22Rv1 (cell line): ENCODE data around the gene DTNA.

Experiments used
- ZFX ChIP-seq: fragments of 450-650 bp; IDR thresholded peaks from 2 replicates; pipeline ENCODE4 v1.6.1; 2017; ENCODE audit warnings: antibody characterized with exemption, borderline replicate concordance
- TF ChIP-seq, protein P1 (sequence below): fragments of 450-650 bp; IDR thresholded peaks from 2 replicates; pipeline ENCODE4 v1.5.1; 2017; ENCODE audit warnings: mild to moderate bottlenecking

- TF ChIP-seq, protein P1, sequence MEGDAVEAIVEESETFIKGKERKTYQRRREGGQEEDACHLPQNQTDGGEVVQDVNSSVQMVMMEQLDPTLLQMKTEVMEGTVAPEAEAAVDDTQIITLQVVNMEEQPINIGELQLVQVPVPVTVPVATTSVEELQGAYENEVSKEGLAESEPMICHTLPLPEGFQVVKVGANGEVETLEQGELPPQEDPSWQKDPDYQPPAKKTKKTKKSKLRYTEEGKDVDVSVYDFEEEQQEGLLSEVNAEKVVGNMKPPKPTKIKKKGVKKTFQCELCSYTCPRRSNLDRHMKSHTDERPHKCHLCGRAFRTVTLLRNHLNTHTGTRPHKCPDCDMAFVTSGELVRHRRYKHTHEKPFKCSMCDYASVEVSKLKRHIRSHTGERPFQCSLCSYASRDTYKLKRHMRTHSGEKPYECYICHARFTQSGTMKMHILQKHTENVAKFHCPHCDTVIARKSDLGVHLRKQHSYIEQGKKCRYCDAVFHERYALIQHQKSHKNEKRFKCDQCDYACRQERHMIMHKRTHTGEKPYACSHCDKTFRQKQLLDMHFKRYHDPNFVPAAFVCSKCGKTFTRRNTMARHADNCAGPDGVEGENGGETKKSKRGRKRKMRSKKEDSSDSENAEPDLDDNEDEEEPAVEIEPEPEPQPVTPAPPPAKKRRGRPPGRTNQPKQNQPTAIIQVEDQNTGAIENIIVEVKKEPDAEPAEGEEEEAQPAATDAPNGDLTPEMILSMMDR, result no peak
- no peak for TF ChIP-seq ZFX
Measured at GRCh38 chr18:34841891-34842290, 131.8 kb downstream of the DTNA start.
